Astrocyte (in vitro differentiated cells and primary cell): ENCODE data around the gene APRT. TPM values are rescaled to one million over a fixed set of nuclear protein-coding genes. Genes with fewer than 3 reads are reported as not detected.
A peak's percentile ranks its signal among the peaks of the same experiment; 100 is the strongest.

ENCODE experiments used
- DNase-seq: peaks from one replicate; pipeline ENCODE4 v3.0.0-alpha.2; 2010; ENCODE audit warnings: low read depth
- FAIRE-seq: peaks from 2 replicates; lab custom pipeline; 2011; peaks lifted over from hg19 to GRCh38; lab: Jason Lieb, UNC
- H2AFZ ChIP-seq: 2 replicates; pipeline ENCODE4 v1.6.0; 2012; ENCODE audit warnings: low read depth, low read length, inconsistent platforms
- H3K27ac ChIP-seq: 2 replicates; pipeline ENCODE4 v1.5.1; 2011; ENCODE audit warnings: low read depth, low read length, inconsistent platforms
- H3K27me3 ChIP-seq: 2 replicates; pipeline ENCODE4 v1.6.0; 2011; ENCODE audit warnings: low read length, inconsistent platforms; ENCODE audit not compliant: insufficient read depth
- H3K36me3 ChIP-seq: 2 replicates; pipeline ENCODE4 v1.5.1; 2011; ENCODE audit warnings: low read length, inconsistent platforms; ENCODE audit not compliant: insufficient read depth
- H3K4me1 ChIP-seq: 2 replicates; pipeline ENCODE4 v1.5.1; 2011; ENCODE audit warnings: low read length, inconsistent platforms; ENCODE audit not compliant: insufficient read depth
- H3K4me2 ChIP-seq: 2 replicates; pipeline ENCODE4 v1.6.0; 2012; ENCODE audit warnings: low read length, inconsistent platforms
- H3K4me3 ChIP-seq: 2 replicates; pipeline ENCODE4 v1.5.1; 2011; ENCODE audit warnings: low read depth, mild to moderate bottlenecking, low read length, inconsistent platforms; ENCODE audit not compliant: insufficient read depth
- H3K79me2 ChIP-seq: 2 replicates; pipeline ENCODE4 v1.6.0; 2012; ENCODE audit warnings: mild to moderate bottlenecking, low read length, inconsistent platforms; ENCODE audit not compliant: insufficient read depth
- H3K9ac ChIP-seq: 2 replicates; pipeline ENCODE4 v1.6.0; 2012; ENCODE audit warnings: mild to moderate bottlenecking, low read length, inconsistent platforms
- H3K9me3 ChIP-seq: 2 replicates; pipeline ENCODE4 v1.5.1; 2012; ENCODE audit warnings: low read depth, mild to moderate bottlenecking, low read length, inconsistent platforms; ENCODE audit not compliant: insufficient read depth
- H4K20me1 ChIP-seq: 2 replicates; pipeline ENCODE4 v1.6.0; 2012; ENCODE audit warnings: low read length, inconsistent platforms; ENCODE audit not compliant: insufficient read depth
- H3K27ac Mint-ChIP-seq: one replicate; pipeline ENCODE4 v1.8.0; 2021; ENCODE audit warnings: mild to moderate bottlenecking, mixed read lengths; ENCODE audit not compliant: unreplicated experiment
- H3K27me3 Mint-ChIP-seq: one replicate; pipeline ENCODE4 v1.8.0; 2021; ENCODE audit warnings: low read depth, mixed read lengths; ENCODE audit not compliant: unreplicated experiment
- H3K36me3 Mint-ChIP-seq: one replicate; pipeline ENCODE4 v1.8.0; 2021; ENCODE audit warnings: low read depth, mixed read lengths; ENCODE audit not compliant: unreplicated experiment
- H3K4me1 Mint-ChIP-seq: one replicate; pipeline ENCODE4 v1.8.0; 2021; ENCODE audit warnings: low read depth, mixed read lengths; ENCODE audit not compliant: unreplicated experiment
- H3K4me3 Mint-ChIP-seq: one replicate; pipeline ENCODE4 v1.8.0; 2021; ENCODE audit warnings: mild to moderate bottlenecking, moderate library complexity, mixed read lengths; ENCODE audit not compliant: unreplicated experiment
- H3K9me3 Mint-ChIP-seq: one replicate; pipeline ENCODE4 v1.8.0; 2021; ENCODE audit warnings: mild to moderate bottlenecking, mixed read lengths; ENCODE audit not compliant: unreplicated experiment
- CTCF ChIP-seq: IDR thresholded peaks from 2 replicates; pipeline ENCODE4 v1.5.1; 2011; ENCODE audit warnings: low read depth, mild to moderate bottlenecking, inconsistent platforms, low read length, moderate library complexity; ENCODE audit not compliant: insufficient read depth
- EZH2 ChIP-seq: IDR thresholded peaks from 2 replicates; pipeline ENCODE4 v1.6.1; 2012; ENCODE audit warnings: mild to moderate bottlenecking, low read length, inconsistent platforms; ENCODE audit not compliant: insufficient read depth
- total RNA-seq: library from RNA; stranded (reverse); gene quantifications from 2 replicates; pipeline ENCODE4 v1.2.1, GENCODE V29; 2021

APRT gene
- total RNA-seq, 1 donor from 2014 or later, result 132 TPM

- Histone ChIP-seq H3K4me3 (no peak overlapping the region), H4K20me1 (no peaks in the 10 kb centered on the region), H3K79me2 (no peaks in the 10 kb centered on the region), H3K9me3 (no peaks in the 10 kb centered on the region), H3K27me3 (no peaks in the 10 kb centered on the region), H3K4me1 (no peaks in the 10 kb centered on the region), H3K27ac (no peak overlapping the region), H3K36me3 (no peaks in the 10 kb centered on the region), H3K4me2 (no peak overlapping the region), H3K9ac (no peak overlapping the region), H2AFZ (no peak overlapping the region)
- DNase-seq (no peak), FAIRE-seq (no peak)
- no peak overlapping the region for H3K27ac Mint-ChIP-seq
- no peaks in the 10 kb centered on the region for H3K27me3 Mint-ChIP-seq
- H3K36me3 Mint-ChIP-seq, result peaks cover 14% of the 10 kb centered on the region
- H3K4me1 Mint-ChIP-seq, result no peaks in the 10 kb centered on the region
- no peaks in the 10 kb centered on the region for H3K9me3 Mint-ChIP-seq
- TF ChIP-seq CTCF (no peak), EZH2 (no peak)
- H3K4me3 Mint-ChIP-seq, result no peak overlapping the region
These were observed 25.1 kb upstream of the APRT start for GRCh38 chr16:88836791-88837190.

GRCh38 chr16:88835818-88836217, 24.1 kb upstream of the APRT start:
- H3K36me3 Mint-ChIP-seq, result peaks cover 14% of the 10 kb centered on the region
- no peak overlapping the region for H3K4me3 Mint-ChIP-seq
- DNase-seq (no peak), FAIRE-seq (no peak)
- no peaks in the 10 kb centered on the region for H4K20me1 ChIP-seq
- H3K79me2 ChIP-seq, result no peaks in the 10 kb centered on the region
- no peaks in the 10 kb centered on the region for H3K4me1 ChIP-seq
- no peak overlapping the region for H3K4me3 ChIP-seq
- no peak overlapping the region for H2AFZ ChIP-seq
- TF ChIP-seq EZH2, result no peak
- no peak for TF ChIP-seq CTCF
- no peaks in the 10 kb centered on the region for H3K36me3 ChIP-seq
- no peaks in the 10 kb centered on the region for H3K9me3 Mint-ChIP-seq
- H3K4me2 ChIP-seq, result no peak overlapping the region
- H3K27me3 ChIP-seq, result no peaks in the 10 kb centered on the region
- no peaks in the 10 kb centered on the region for H3K27me3 Mint-ChIP-seq
- H3K4me1 Mint-ChIP-seq, result no peaks in the 10 kb centered on the region
- no peak overlapping the region for H3K27ac ChIP-seq
- H3K27ac Mint-ChIP-seq, result no peak overlapping the region
- no peak overlapping the region for H3K9ac ChIP-seq
- H3K9me3 ChIP-seq, result no peaks in the 10 kb centered on the region

- TF ChIP-seq CTCF (no peak), EZH2 (no peak)
- H3K4me2 ChIP-seq, result no peak overlapping the region
- no peak overlapping the region for H3K4me3 ChIP-seq
- Mint-ChIP-seq H3K9me3 (no peaks in the 10 kb centered on the region), H3K27ac (no peak overlapping the region), H3K4me3 (no peak overlapping the region), H3K4me1 (no peaks in the 10 kb centered on the region), H3K27me3 (no peaks in the 10 kb centered on the region), H3K36me3 (peaks cover 13% of the 10 kb centered on the region)
- no peaks in the 10 kb centered on the region for H4K20me1 ChIP-seq
- no peak overlapping the region for H3K27ac ChIP-seq
- H3K4me1 ChIP-seq, result no peaks in the 10 kb centered on the region
- H3K9ac ChIP-seq, result no peak overlapping the region
- H3K9me3 ChIP-seq, result no peaks in the 10 kb centered on the region
- H3K36me3 ChIP-seq, result no peaks in the 10 kb centered on the region
- no peaks in the 10 kb centered on the region for H3K79me2 ChIP-seq
- no peak overlapping the region for H2AFZ ChIP-seq
- DNase-seq (peak; percentile 12), FAIRE-seq (no peak)
- H3K27me3 ChIP-seq, result no peaks in the 10 kb centered on the region
These were observed 23.7 kb upstream of the APRT start for GRCh38 chr16:88835383-88835782.
